Liver (tissue), 9 donors: ENCODE measurements around the gene ST6GALNAC3. TPM values are rescaled to one million over a fixed set of nuclear protein-coding genes. Genes with fewer than 3 reads are reported as not detected.

Experiments
- DNase-seq: peaks from one replicate; pipeline ENCODE4 v3.0.0-alpha.2; 2017; ENCODE audit warnings: low spot score
- H3K27ac ChIP-seq, 2 donors: one replicate each; pipeline ENCODE4 v1.7.0; 2013; ENCODE audit warnings: inconsistent platforms in 2 of 2, low read length in 2 of 2, control low read depth in 1 of 2, low read depth in 1 of 2, mild to moderate bottlenecking in 1 of 2
- H3K27me3 ChIP-seq, 4 donors: one replicate each; pipeline versions ENCODE4 v1.6.1 to v1.7.0; 2013; ENCODE audit warnings: low read length in 3 of 4, inconsistent platforms in 1 of 4, mild to moderate bottlenecking in 1 of 4, moderate library complexity in 1 of 4; ENCODE audit not compliant: control insufficient read depth in 4 of 4, insufficient read depth in 4 of 4
- H3K36me3 ChIP-seq, 4 donors: one replicate each; pipeline versions ENCODE4 v1.6.1 to v1.7.0; 2013; ENCODE audit warnings: low read length in 3 of 4, mild to moderate bottlenecking in 3 of 4, low read depth in 1 of 4, moderate library complexity in 1 of 4; ENCODE audit not compliant: control insufficient read depth in 4 of 4, insufficient read depth in 3 of 4
- H3K4me1 ChIP-seq, 4 donors: one replicate each; pipeline versions ENCODE4 v1.6.1 to v1.7.0; 2013; ENCODE audit warnings: low read length in 3 of 4, mild to moderate bottlenecking in 3 of 4, moderate library complexity in 1 of 4; ENCODE audit not compliant: control insufficient read depth in 4 of 4, insufficient read depth in 4 of 4
- H3K4me3 ChIP-seq, 3 donors: one replicate each; pipeline versions ENCODE4 v1.6.1 to v1.7.0; 2013; ENCODE audit warnings: low read length in 3 of 3, control low read depth in 1 of 3, low read depth in 1 of 3, mild to moderate bottlenecking in 1 of 3
- H3K9ac ChIP-seq, 2 donors: one replicate each; pipeline ENCODE4 v1.7.0; 2013; ENCODE audit warnings: low read length in 2 of 2, mild to moderate bottlenecking in 2 of 2, moderate library complexity in 2 of 2, control low read depth in 1 of 2, low read depth in 1 of 2
- H3K9me3 ChIP-seq, 4 donors: one replicate each; pipeline versions ENCODE4 v1.6.1 to v1.7.0; 2013; ENCODE audit warnings: low read length in 3 of 4; ENCODE audit not compliant: control insufficient read depth in 4 of 4
- EGR1 ChIP-seq, 2 donors: IDR thresholded peaks; 2 replicates each; pipeline ENCODE4 v1.6.1; 2016 to 2018; ENCODE audit warnings: antibody characterized with exemption in 2 of 2, low read depth in 2 of 2
- FOXA1 ChIP-seq: IDR thresholded peaks from 2 replicates; pipeline ENCODE4 v1.6.1; 2016; ENCODE audit warnings: antibody characterized with exemption
- FOXA2 ChIP-seq: IDR thresholded peaks from 2 replicates; pipeline ENCODE4 v1.6.1; 2016; ENCODE audit warnings: antibody characterized with exemption
- GABPA ChIP-seq, 2 donors: IDR thresholded peaks in 1 of 2; conservative IDR thresholded peaks in 1 of 2; 2 replicates each; pipeline ENCODE4 v1.6.1; 2016; ENCODE audit warnings: antibody characterized with exemption in 2 of 2, mild to moderate bottlenecking in 1 of 2, moderate library complexity in 1 of 2
- HNF4A ChIP-seq, 2 donors: conservative IDR thresholded peaks; 2 replicates each; pipeline ENCODE4 v1.6.1; 2016; ENCODE audit warnings: antibody characterized with exemption in 2 of 2, mild to moderate bottlenecking in 2 of 2
- RAD21 ChIP-seq, 2 donors: IDR thresholded peaks; 2 replicates each; pipeline ENCODE4 v1.6.1; 2016; ENCODE audit warnings: antibody characterized with exemption in 2 of 2, mild to moderate bottlenecking in 2 of 2
- RXRA ChIP-seq, 2 donors: IDR thresholded peaks; 2 replicates each; pipeline ENCODE4 v1.6.1; 2017 to 2018; ENCODE audit warnings: antibody characterized with exemption in 2 of 2, mild to moderate bottlenecking in 1 of 2
- SP1 ChIP-seq: IDR thresholded peaks from 2 replicates; pipeline ENCODE4 v1.6.1; 2018; ENCODE audit warnings: antibody characterized with exemption, mild to moderate bottlenecking
- TAF1 ChIP-seq: conservative IDR thresholded peaks from 2 replicates; pipeline ENCODE4 v1.6.1; 2016; ENCODE audit warnings: antibody characterized with exemption, mild to moderate bottlenecking
- WGBS: extraction: QIAGEN DNeasy Blood & Tissue Kit; methylation state at CpG from one replicate; pipeline ENCODE4 v1.1.7; 2013; 5-methylcytosine and 5-hydroxymethylcytosine counted together
- polyA plus RNA-seq, 2 donors: library from polyadenylated mRNA; stranded (reverse) in 1 of 2; unstranded in 1 of 2; fragments of 200-250 nt in 1 of 2; fragments of >200 nt in 1 of 2; fragmentation: Nextera tagmentation in 1 of 2; extraction: Ambion mirVana in 1 of 2; gene quantifications; one replicate each; pipeline versions ENCODE4 v1.2.1 to v1.2.3, GENCODE V29; 2013 to 2015
- total RNA-seq, 2 donors: library from RNA; depleted of rRNA; stranded (reverse); fragments of >200 nt; gene quantifications; one replicate each; pipeline ENCODE4 v1.2.3, GENCODE V29; 2014
- TF ChIP-seq, protein P1 (sequence below): fragments of 150-350 bp; IDR thresholded peaks from 2 replicates; pipeline ENCODE4 v1.5.1; 2017; ENCODE audit warnings: improper control_type of control experiment, low read depth, low read length; ENCODE audit not compliant: missing input control
- TF ChIP-seq, protein P2 (sequence below): IDR thresholded peaks from 2 replicates; pipeline ENCODE4 v1.6.1; 2016; ENCODE audit warnings: antibody characterized with exemption
- TF ChIP-seq, protein P3 (sequence below): IDR thresholded peaks from 2 replicates; pipeline ENCODE4 v1.6.1; 2016; ENCODE audit warnings: antibody characterized with exemption, mild to moderate bottlenecking
- TF ChIP-seq, protein P4 (sequence below): IDR thresholded peaks from 2 replicates; pipeline ENCODE4 v1.6.1; 2016; ENCODE audit warnings: antibody characterized with exemption
- TF ChIP-seq, protein P5 (sequence below): IDR thresholded peaks from 2 replicates; pipeline ENCODE4 v1.6.1; 2016; ENCODE audit warnings: antibody characterized with exemption
- donor health status: healthy.
- donor health status: healthy.
- donor health status: healthy.
- donor health status: healthy.
- donor health status: healthy.

Gene ST6GALNAC3
- total and polyA plus RNA-seq, 4 donors: 1.2 to 5.0 (median 3.2) TPM

DNA sequence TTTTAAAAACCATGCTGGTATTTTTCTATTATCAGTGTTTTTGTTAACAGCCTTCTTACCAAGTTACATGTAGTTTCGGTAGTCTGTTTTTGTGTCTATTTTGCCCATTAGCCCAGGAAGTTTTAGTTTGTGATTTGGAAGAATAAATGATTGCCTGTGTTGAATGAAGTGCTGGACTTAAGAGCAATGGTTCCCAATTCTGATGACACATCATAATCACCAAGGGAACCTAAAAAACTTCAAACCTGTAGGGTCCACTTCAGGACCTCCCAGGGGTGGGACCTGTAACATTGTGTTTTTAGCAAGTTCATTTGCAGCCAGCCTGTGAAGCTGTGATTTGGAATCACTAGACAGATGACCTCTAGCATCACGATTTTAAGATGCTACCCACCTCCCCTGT lies 43.0 kb upstream of the ST6GALNAC3 start:
- Histone ChIP-seq H3K9me3 (no peaks in the 10 kb centered on the region), H3K4me1 (no peaks in the 10 kb centered on the region), H3K27me3 (no peaks in the 10 kb centered on the region), H3K9ac (no peak overlapping the region), H3K4me3 (no peak overlapping the region), H3K36me3 (no peaks in the 10 kb centered on the region), H3K27ac (no peak overlapping the region)
- no peak for DNase-seq
- TF ChIP-seq HNF4A (conservative IDR thresholded peaks at IDR 0.05) (no peak), RAD21 (IDR thresholded peaks at IDR 0.05) (no peak)
- WGBS: 67% methylated on average over 2 of the region's 2 CpGs

DNA sequence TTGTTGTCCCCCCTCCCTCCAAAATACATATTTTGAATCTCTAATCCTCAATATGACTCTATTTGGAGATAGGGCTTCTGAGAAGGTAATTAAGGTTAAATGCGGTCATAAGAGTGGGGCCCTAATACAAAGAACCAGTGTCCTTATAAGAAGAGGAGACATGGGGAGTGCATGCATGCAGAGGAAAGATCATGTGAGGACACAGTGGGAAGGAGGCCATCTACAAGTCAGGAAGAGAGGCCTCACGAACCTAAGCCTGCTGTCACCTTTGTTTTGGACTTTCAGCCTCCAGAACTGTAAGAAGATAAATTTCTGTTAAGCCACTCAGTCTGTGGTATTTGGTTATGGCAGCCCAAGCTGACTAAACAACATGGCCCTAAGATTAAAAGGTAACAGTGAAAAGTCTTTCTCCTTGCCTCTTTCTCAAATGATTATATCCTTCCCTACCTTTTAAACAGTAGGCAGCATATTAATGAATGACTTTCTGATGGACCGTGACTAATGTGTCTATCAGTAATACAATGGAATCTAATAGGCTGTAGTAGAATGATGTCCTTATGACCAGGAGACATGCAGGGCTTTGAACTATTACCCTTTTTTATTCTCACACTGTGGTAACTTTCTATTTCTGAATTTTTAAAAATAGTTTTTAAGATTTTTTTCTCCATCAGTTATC lies 40.6 kb upstream of the ST6GALNAC3 start:
- Histone ChIP-seq H3K27ac (no peak overlapping the region), H3K36me3 (no peaks in the 10 kb centered on the region), H3K4me1 (no peaks in the 10 kb centered on the region), H3K9ac (no peak overlapping the region), H3K27me3 (no peaks in the 10 kb centered on the region), H3K4me3 (no peak overlapping the region), H3K9me3 (no peaks in the 10 kb centered on the region)
- WGBS: 85% methylated on average over 3 of the region's 3 CpGs
- no peak for DNase-seq
- TF ChIP-seq FOXA2 (no peak), SP1 (no peak), TAF1 (no peak), GABPA (IDR thresholded peaks at IDR 0.05 in 1 of 2, conservative IDR thresholded peaks at IDR 0.05 in 1 of 2) (no peak), EGR1 (IDR thresholded peaks at IDR 0.05; ENCODE audit: low read depth in 2 of 2) (no peak), RAD21 (IDR thresholded peaks at IDR 0.05) (no peak), RXRA (IDR thresholded peaks at IDR 0.05) (no peak), FOXA1 (no peak)
- TF ChIP-seq, protein P1, sequence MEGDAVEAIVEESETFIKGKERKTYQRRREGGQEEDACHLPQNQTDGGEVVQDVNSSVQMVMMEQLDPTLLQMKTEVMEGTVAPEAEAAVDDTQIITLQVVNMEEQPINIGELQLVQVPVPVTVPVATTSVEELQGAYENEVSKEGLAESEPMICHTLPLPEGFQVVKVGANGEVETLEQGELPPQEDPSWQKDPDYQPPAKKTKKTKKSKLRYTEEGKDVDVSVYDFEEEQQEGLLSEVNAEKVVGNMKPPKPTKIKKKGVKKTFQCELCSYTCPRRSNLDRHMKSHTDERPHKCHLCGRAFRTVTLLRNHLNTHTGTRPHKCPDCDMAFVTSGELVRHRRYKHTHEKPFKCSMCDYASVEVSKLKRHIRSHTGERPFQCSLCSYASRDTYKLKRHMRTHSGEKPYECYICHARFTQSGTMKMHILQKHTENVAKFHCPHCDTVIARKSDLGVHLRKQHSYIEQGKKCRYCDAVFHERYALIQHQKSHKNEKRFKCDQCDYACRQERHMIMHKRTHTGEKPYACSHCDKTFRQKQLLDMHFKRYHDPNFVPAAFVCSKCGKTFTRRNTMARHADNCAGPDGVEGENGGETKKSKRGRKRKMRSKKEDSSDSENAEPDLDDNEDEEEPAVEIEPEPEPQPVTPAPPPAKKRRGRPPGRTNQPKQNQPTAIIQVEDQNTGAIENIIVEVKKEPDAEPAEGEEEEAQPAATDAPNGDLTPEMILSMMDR: no peak
- TF ChIP-seq, protein P2, sequence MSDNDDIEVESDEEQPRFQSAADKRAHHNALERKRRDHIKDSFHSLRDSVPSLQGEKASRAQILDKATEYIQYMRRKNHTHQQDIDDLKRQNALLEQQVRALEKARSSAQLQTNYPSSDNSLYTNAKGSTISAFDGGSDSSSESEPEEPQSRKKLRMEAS: no peak
- TF ChIP-seq, protein P3, sequence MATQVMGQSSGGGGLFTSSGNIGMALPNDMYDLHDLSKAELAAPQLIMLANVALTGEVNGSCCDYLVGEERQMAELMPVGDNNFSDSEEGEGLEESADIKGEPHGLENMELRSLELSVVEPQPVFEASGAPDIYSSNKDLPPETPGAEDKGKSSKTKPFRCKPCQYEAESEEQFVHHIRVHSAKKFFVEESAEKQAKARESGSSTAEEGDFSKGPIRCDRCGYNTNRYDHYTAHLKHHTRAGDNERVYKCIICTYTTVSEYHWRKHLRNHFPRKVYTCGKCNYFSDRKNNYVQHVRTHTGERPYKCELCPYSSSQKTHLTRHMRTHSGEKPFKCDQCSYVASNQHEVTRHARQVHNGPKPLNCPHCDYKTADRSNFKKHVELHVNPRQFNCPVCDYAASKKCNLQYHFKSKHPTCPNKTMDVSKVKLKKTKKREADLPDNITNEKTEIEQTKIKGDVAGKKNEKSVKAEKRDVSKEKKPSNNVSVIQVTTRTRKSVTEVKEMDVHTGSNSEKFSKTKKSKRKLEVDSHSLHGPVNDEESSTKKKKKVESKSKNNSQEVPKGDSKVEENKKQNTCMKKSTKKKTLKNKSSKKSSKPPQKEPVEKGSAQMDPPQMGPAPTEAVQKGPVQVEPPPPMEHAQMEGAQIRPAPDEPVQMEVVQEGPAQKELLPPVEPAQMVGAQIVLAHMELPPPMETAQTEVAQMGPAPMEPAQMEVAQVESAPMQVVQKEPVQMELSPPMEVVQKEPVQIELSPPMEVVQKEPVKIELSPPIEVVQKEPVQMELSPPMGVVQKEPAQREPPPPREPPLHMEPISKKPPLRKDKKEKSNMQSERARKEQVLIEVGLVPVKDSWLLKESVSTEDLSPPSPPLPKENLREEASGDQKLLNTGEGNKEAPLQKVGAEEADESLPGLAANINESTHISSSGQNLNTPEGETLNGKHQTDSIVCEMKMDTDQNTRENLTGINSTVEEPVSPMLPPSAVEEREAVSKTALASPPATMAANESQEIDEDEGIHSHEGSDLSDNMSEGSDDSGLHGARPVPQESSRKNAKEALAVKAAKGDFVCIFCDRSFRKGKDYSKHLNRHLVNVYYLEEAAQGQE: no peak
- TF ChIP-seq, protein P4, sequence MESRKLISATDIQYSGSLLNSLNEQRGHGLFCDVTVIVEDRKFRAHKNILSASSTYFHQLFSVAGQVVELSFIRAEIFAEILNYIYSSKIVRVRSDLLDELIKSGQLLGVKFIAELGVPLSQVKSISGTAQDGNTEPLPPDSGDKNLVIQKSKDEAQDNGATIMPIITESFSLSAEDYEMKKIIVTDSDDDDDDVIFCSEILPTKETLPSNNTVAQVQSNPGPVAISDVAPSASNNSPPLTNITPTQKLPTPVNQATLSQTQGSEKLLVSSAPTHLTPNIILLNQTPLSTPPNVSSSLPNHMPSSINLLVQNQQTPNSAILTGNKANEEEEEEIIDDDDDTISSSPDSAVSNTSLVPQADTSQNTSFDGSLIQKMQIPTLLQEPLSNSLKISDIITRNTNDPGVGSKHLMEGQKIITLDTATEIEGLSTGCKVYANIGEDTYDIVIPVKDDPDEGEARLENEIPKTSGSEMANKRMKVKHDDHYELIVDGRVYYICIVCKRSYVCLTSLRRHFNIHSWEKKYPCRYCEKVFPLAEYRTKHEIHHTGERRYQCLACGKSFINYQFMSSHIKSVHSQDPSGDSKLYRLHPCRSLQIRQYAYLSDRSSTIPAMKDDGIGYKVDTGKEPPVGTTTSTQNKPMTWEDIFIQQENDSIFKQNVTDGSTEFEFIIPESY: no peak
- TF ChIP-seq, protein P5, sequence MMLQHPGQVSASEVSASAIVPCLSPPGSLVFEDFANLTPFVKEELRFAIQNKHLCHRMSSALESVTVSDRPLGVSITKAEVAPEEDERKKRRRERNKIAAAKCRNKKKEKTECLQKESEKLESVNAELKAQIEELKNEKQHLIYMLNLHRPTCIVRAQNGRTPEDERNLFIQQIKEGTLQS: no peak
